DMS53 (cell line): ENCODE measurements around the gene PCGF5.

Experiments used
- DNase-seq: peaks from one replicate; lab custom pipeline; 2025; lab: John Stamatoyannopoulos, UW

Gene PCGF5

DNA sequence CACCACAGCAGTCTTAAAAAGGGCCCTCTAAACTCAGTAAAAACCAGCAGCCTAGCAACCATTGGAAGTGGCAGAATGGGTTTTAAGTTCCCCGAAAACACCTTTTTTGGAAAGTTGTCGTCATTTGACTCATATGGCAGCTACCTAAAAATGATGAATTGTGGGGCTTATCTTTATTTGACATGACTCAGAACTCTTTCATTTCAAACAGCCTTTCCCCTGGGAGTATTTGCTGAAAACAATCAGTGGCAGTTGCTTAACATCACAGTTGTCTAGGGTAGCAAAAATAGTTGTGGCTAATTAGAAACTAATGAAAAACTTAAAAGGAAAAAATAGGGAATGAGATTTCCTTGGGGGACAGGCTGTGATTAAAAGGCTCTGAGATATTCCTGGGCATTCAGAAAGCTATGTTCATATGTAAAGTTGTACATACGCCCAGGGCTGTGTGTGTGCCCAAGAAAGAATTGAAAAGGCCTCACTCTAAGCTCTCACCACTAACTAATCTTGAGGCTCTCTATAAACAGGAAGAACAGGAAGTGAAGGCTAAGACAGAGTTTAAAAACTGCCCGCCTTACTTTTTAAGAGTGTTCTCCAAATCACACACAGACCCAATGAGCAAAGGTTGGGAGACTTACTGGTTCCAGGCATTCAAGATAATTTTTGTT is 108.0 kb downstream of the PCGF5 start:
- no peak for DNase-seq
